CD4-positive, alpha-beta T cell treated with Interleukin-17A for 1 hour (primary cell): ENCODE data around the gene PPP1R16B.
A peak's percentile ranks its signal among the peaks of the same experiment; 100 is the strongest.

Experiments
- DNase-seq: peaks from one replicate; pipeline ENCODE4 v3.0.0-alpha.2; 2020

PPP1R16B gene

GRCh38 chr20:38805502-38805957 is at the start of gene PPP1R16B:
TSS of gene PPP1R16B (plus strand) at chr20:38805697. CDS start at chr20:38835926, 30,229 bp downstream.
- peak; percentile 84 for DNase-seq

GRCh38 chr20:38757145-38757775 is 48.2 kb upstream of the PPP1R16B start:
- DNase-seq = no peak

GRCh38 chr20:38759106-38759505 is 46.4 kb upstream of the PPP1R16B start:
- no peak for DNase-seq

GRCh38 chr20:38760978-38761377 is 44.5 kb upstream of the PPP1R16B start:
- no peak for DNase-seq

- no peak for DNase-seq
Measured at GRCh38 chr20:38762174-38762573, 43.3 kb upstream of the PPP1R16B start.

GRCh38 chr20:38763616-38764015 is 41.9 kb upstream of the PPP1R16B start:
- DNase-seq = no peak

- no peak for DNase-seq
Measured at GRCh38 chr20:38764567-38765318, 40.8 kb upstream of the PPP1R16B start.

- DNase-seq = no peak
Measured at GRCh38 chr20:38766071-38766470, 39.4 kb upstream of the PPP1R16B start.

- no peak for DNase-seq
Measured at GRCh38 chr20:38769376-38770295, 35.9 kb upstream of the PPP1R16B start.

- DNase-seq = no peak
Measured at GRCh38 chr20:38770546-38770945, 35.0 kb upstream of the PPP1R16B start.

GRCh38 chr20:38770970-38771369 is 34.5 kb upstream of the PPP1R16B start:
- no peak for DNase-seq

GRCh38 chr20:38771621-38772020 is 33.9 kb upstream of the PPP1R16B start:
- no peak for DNase-seq

- no peak for DNase-seq
Measured at GRCh38 chr20:38774167-38774566, 31.3 kb upstream of the PPP1R16B start.

- peak; percentile 46 for DNase-seq
Measured at GRCh38 chr20:38776363-38776762, 29.1 kb upstream of the PPP1R16B start.

GRCh38 chr20:38779247-38780097 is 26.0 kb upstream of the PPP1R16B start:
- DNase-seq = no peak

- DNase-seq = no peak
Measured at GRCh38 chr20:38782275-38782674, 23.2 kb upstream of the PPP1R16B start.

GRCh38 chr20:38787870-38788269 is 17.6 kb upstream of the PPP1R16B start:
- no peak for DNase-seq

- no peak for DNase-seq
Measured at GRCh38 chr20:38789503-38790199, 15.8 kb upstream of the PPP1R16B start.

GRCh38 chr20:38790200-38791053 is 15.1 kb upstream of the PPP1R16B start:
- peak; percentile 59 for DNase-seq

GRCh38 chr20:38791291-38791690 is 14.2 kb upstream of the PPP1R16B start:
- no peak for DNase-seq

- DNase-seq = no peak
Measured at GRCh38 chr20:38791940-38792339, 13.6 kb upstream of the PPP1R16B start.
